ENCODE data around the gene DNAL1. TPM values are rescaled to one million over a fixed set of nuclear protein-coding genes. Genes with fewer than 3 reads are reported as not detected.
A peak's percentile ranks its signal among the peaks of the same experiment; 100 is the strongest.
"Not testable (repeated sequence)": the region's sequence is repeated elsewhere in the genome, so short reads cannot be mapped to it uniquely, and the experiment has no call there.

DNAL1 gene
- total RNA-seq, 1 experiment from 2014 or later, result 25.5 TPM

- H3K9me2 ChIP-seq (ENCODE audit: insufficient read depth), result no peaks in the 10 kb centered on the region
- no peaks in the 10 kb centered on the region for H3K79me2 ChIP-seq (ENCODE audit: low read depth)
- TF ChIP-seq, protein P1, sequence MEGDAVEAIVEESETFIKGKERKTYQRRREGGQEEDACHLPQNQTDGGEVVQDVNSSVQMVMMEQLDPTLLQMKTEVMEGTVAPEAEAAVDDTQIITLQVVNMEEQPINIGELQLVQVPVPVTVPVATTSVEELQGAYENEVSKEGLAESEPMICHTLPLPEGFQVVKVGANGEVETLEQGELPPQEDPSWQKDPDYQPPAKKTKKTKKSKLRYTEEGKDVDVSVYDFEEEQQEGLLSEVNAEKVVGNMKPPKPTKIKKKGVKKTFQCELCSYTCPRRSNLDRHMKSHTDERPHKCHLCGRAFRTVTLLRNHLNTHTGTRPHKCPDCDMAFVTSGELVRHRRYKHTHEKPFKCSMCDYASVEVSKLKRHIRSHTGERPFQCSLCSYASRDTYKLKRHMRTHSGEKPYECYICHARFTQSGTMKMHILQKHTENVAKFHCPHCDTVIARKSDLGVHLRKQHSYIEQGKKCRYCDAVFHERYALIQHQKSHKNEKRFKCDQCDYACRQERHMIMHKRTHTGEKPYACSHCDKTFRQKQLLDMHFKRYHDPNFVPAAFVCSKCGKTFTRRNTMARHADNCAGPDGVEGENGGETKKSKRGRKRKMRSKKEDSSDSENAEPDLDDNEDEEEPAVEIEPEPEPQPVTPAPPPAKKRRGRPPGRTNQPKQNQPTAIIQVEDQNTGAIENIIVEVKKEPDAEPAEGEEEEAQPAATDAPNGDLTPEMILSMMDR (conservative IDR thresholded peaks at IDR 0.05), result no peak
- no peak for TF ChIP-seq EZH2 (IDR thresholded peaks at IDR 0.05; ENCODE audit: low read depth)
- H3F3A ChIP-seq (ENCODE audit: insufficient read depth, low read depth), result peaks cover 9% of the 10 kb centered on the region
- H4K20me1 ChIP-seq (ENCODE audit: insufficient read depth), result no peaks in the 10 kb centered on the region
- no peaks in the 10 kb centered on the region for H3K36me3 ChIP-seq (ENCODE audit: low read depth)
- peak in 1 of 2 experiments; percentile 56 for DNase-seq
- ChIA-PET POLR2A (ENCODE audit: unreplicated experiment) (no interaction called here), CTCF (interaction anchor here (0.6 to 1.1 kb wide), 4 partner anchors 10 to 63 kb away, joined by 4 to 8 read pairs (median 5); partner anchors contain the start of gene ACOT6)
- peaks cover 13% of the 10 kb centered on the region for H3K4me1 ChIP-seq (replicated peaks; ENCODE audit: insufficient read depth)
- H3K4me3 ChIP-seq, result peak overlapping the region; percentile 58
- no peaks in the 10 kb centered on the region for H3K9me3 ChIP-seq (ENCODE audit: insufficient read depth, low read depth)
- peak overlapping the region; percentile 96 for H2AFZ ChIP-seq
- intact Hi-C loops (cut with micrococcal nuclease; ENCODE audit: unreplicated experiment), result loop anchor here (1.0 kb wide), 1 partner anchor 404 kb away; no protein-coding TSS in a partner anchor
- no TSS peak for BruUV-seq (replicated peaks)
- no peaks in the 10 kb centered on the region for H3K27me3 ChIP-seq (ENCODE audit: insufficient read depth, low read depth)
- H3K4me2 ChIP-seq, result peak overlapping the region; percentile 83
- H3K27ac ChIP-seq, result no peak overlapping the region
These were observed 10.6 kb upstream of the DNAL1 start for GRCh38 chr14:73634011-73634833.

DNA sequence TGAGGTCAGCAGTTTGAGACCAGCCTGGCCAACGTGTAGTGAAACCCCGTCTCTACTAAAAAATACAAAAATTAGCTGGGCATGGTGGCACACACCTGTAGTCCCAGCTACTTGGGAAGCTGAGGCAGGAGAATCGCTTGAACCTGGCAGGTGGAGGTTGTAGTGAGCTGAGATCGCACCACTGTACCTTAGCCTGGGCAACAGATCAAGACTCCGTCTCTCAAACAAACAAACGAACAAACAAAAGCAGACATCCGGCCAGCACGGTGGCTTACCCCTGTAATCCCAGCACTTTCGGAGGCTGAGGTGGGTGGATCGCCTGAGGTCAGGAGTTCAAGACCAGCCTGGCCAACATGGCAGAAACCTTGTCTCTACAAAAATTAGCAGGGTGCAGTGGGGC, 8.4 kb upstream of the DNAL1 start:
- POLR2A ChIA-PET (ENCODE audit: unreplicated experiment); H2AFZ ChIP-seq; H3K27me3 ChIP-seq (ENCODE audit: insufficient read depth, low read depth); H3K4me2 ChIP-seq; H3K4me3 ChIP-seq; H3F3A ChIP-seq (ENCODE audit: insufficient read depth, low read depth); H3K27ac ChIP-seq; H4K20me1 ChIP-seq (ENCODE audit: insufficient read depth); DNase-seq; BruUV-seq (replicated peaks); H3K79me2 ChIP-seq (ENCODE audit: low read depth); H3K9me3 ChIP-seq (ENCODE audit: insufficient read depth, low read depth); H3K4me1 ChIP-seq (replicated peaks; ENCODE audit: insufficient read depth); H3K9me2 ChIP-seq (ENCODE audit: insufficient read depth); H3K36me3 ChIP-seq (ENCODE audit: low read depth); intact Hi-C loops (cut with micrococcal nuclease; ENCODE audit: unreplicated experiment): not testable (repeated sequence)
- CTCF ChIA-PET, result interaction anchor here (0.7 kb wide), 1 partner anchor 136 kb away, joined by 4 read pairs; no protein-coding TSS in a partner anchor

- no peak for TF ChIP-seq EZH2 (IDR thresholded peaks at IDR 0.05; ENCODE audit: low read depth)
- intact Hi-C loops (cut with micrococcal nuclease; ENCODE audit: unreplicated experiment), result no loop called here
These were observed 7.0 kb upstream of the DNAL1 start for GRCh38 chr14:73637830-73638229.

DNA sequence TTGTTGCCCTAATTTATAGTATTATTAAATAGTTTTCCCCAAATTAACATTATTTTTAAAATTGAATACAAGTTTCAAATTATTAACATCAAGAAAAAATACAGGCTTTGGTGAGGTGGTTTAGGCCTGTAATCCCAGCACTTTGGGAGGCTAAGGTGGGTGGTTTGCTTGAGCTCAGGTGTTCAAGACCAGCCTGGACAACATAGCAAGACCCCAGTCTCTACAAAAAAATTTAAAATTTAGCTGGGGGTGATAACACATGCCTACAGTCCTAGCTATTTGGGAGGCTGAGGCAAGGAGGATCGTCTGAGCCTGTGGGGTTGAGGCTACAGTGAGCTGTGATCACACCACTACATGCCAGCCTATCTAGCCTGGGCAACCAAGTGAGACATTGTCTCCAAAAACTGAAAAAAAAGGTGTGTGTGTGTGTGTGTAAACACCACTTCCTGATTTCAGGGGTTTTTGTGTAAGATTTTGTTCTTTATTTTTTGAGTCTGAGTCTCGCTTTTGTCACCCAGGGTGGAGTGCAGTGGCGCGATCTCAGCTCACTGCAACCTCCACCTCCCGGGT, 3.9 kb upstream of the DNAL1 start:
- ChIA-PET POLR2A (ENCODE audit: unreplicated experiment) (interaction anchor here (0.6 kb wide), 1 partner anchor 661 kb away, joined by 3 read pairs; no protein-coding TSS in a partner anchor), CTCF (interaction anchor here (0.7 kb wide), 1 partner anchor 8 kb away, joined by 5 read pairs; no protein-coding TSS in a partner anchor)
- TF ChIP-seq, protein P1 (conservative IDR thresholded peaks at IDR 0.05), result no peak
- TF ChIP-seq EZH2 (IDR thresholded peaks at IDR 0.05; ENCODE audit: low read depth), result no peak
- no peak for DNase-seq
- Histone ChIP-seq H3K4me3 (no peak overlapping the region), H3K36me3 (ENCODE audit: low read depth) (no peaks in the 10 kb centered on the region), H3K27ac (no peak overlapping the region), H3K4me1 (replicated peaks; ENCODE audit: insufficient read depth) (peaks cover 23% of the 10 kb centered on the region), H3K27me3 (ENCODE audit: insufficient read depth, low read depth) (no peaks in the 10 kb centered on the region), H4K20me1 (ENCODE audit: insufficient read depth) (no peaks in the 10 kb centered on the region), H2AFZ (no peak overlapping the region), H3F3A (ENCODE audit: insufficient read depth, low read depth) (peaks cover 30% of the 10 kb centered on the region; the same call in 1 of the 2 replicates), H3K9me2 (ENCODE audit: insufficient read depth) (no peaks in the 10 kb centered on the region), H3K4me2 (no peak overlapping the region), H3K79me2 (ENCODE audit: low read depth) (peaks cover 10% of the 10 kb centered on the region), H3K9me3 (ENCODE audit: insufficient read depth, low read depth) (no peaks in the 10 kb centered on the region)
- intact Hi-C loops (cut with micrococcal nuclease; ENCODE audit: unreplicated experiment), result no loop called here
- no TSS peak for BruUV-seq (replicated peaks)

More at GRCh38 chr14:73637830-73638229, 7.0 kb upstream of the DNAL1 start:
- no peaks in the 10 kb centered on the region for H3K27me3 ChIP-seq (ENCODE audit: insufficient read depth, low read depth)
- H3K9me2 ChIP-seq (ENCODE audit: insufficient read depth), result no peaks in the 10 kb centered on the region
- no peaks in the 10 kb centered on the region for H3K9me3 ChIP-seq (ENCODE audit: insufficient read depth, low read depth)
- no TSS peak for BruUV-seq (replicated peaks)
- H3K4me1 ChIP-seq (replicated peaks; ENCODE audit: insufficient read depth), result peaks cover 9% of the 10 kb centered on the region
- no peak overlapping the region for H2AFZ ChIP-seq
- ChIA-PET CTCF (interaction anchor here (0.7 kb wide), 1 partner anchor 199 kb away, joined by 14 read pairs; no protein-coding TSS in a partner anchor), POLR2A (ENCODE audit: unreplicated experiment) (no interaction called here)
- no peaks in the 10 kb centered on the region for H3K79me2 ChIP-seq (ENCODE audit: low read depth)
- no peaks in the 10 kb centered on the region for H4K20me1 ChIP-seq (ENCODE audit: insufficient read depth)
- H3K36me3 ChIP-seq (ENCODE audit: low read depth), result no peaks in the 10 kb centered on the region
- no peak overlapping the region for H3K4me2 ChIP-seq
- H3K4me3 ChIP-seq, result no peak overlapping the region
- H3F3A ChIP-seq (ENCODE audit: insufficient read depth, low read depth), result peaks cover 9% of the 10 kb centered on the region
- DNase-seq, result no peak
- H3K27ac ChIP-seq, result no peak overlapping the region

Measured in PC-9 (cell line).